Rectal smooth muscle tissue (tissue), 1 donor: ENCODE measurements around the gene FIBCD1.

Experiments used
- H3K27ac ChIP-seq: one replicate; pipeline ENCODE4 v1.7.0; 2013; ENCODE audit warnings: low read depth, low read length, inconsistent platforms
- H3K27me3 ChIP-seq: one replicate; pipeline ENCODE4 v1.7.0; 2013; ENCODE audit warnings: low read length; ENCODE audit not compliant: control insufficient read depth, insufficient read depth
- H3K36me3 ChIP-seq: one replicate; pipeline ENCODE4 v1.7.0; 2013; ENCODE audit warnings: low read length; ENCODE audit not compliant: control insufficient read depth, insufficient read depth
- H3K4me1 ChIP-seq: one replicate; pipeline ENCODE4 v1.7.0; 2013; ENCODE audit warnings: low read length; ENCODE audit not compliant: control insufficient read depth, insufficient read depth
- H3K4me3 ChIP-seq: one replicate; pipeline ENCODE4 v1.7.0; 2013; ENCODE audit warnings: low read length
- H3K9ac ChIP-seq: one replicate; pipeline ENCODE4 v1.7.0; 2013; ENCODE audit warnings: low read length

Gene FIBCD1

DNA sequence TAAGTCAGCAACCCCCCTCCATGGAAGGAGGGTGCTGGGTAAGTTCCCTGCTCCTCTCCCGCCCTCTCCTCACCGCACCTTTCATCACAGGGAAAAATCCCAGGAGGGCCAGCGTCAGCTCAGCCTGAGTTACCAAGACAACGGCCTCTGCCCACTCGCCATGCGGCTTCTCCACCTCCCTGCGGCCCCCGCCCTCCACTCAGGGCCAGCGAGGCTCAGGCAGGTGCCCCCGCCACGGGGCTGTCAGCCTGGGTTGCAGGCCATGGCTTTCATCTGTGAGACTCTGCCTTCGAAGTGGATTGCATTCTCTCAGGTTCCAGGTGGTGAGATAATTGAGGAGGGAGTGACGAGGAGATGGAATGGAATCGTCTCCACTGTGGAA, 42.7 kb upstream of the FIBCD1 start:
- Histone ChIP-seq H3K36me3 (no peaks in the 10 kb centered on the region), H3K4me3 (no peak overlapping the region), H3K27me3 (no peaks in the 10 kb centered on the region), H3K9ac (no peak overlapping the region), H3K27ac (no peak overlapping the region), H3K4me1 (no peaks in the 10 kb centered on the region)

DNA sequence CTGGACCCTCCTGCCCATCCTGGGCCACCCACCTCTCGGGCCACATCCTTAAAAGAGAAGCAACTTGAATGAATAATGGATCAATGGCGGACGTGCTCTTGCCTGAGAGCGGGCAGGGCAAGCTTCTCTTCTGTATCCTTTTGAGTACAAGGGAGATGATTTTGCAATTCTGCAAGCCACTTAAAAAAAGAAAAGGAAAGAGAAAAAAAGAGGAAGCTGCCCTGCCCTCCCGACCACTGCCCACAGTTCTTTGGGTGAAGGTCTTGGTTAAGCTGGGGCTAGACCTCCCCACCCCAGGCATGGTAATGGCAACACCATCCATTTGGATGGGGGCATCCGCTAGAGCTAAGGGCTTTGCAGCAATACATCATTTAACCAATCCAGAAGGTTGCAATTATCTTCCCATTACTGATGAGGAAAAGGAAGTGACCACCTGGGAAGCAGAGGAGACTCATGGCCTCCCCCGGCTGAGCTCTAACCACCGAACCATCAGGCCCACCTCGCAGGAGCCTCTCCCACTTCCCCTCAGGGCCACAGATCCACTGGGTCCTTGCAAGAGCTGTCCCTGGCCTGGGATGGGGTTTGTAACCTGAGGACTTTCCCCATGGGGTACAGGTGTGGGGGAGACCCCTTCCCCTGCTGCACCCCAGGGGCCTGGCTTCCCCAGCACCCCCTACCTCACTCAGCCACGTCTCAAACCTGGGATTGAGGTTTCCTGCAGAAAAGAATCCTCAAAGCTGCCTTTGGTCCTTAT, 42.1 kb upstream of the FIBCD1 start:
- no peak overlapping the region for H3K27ac ChIP-seq
- no peaks in the 10 kb centered on the region for H3K36me3 ChIP-seq
- H3K4me3 ChIP-seq: no peak overlapping the region
- H3K4me1 ChIP-seq: no peaks in the 10 kb centered on the region
- no peaks in the 10 kb centered on the region for H3K27me3 ChIP-seq
- H3K9ac ChIP-seq: no peak overlapping the region

DNA sequence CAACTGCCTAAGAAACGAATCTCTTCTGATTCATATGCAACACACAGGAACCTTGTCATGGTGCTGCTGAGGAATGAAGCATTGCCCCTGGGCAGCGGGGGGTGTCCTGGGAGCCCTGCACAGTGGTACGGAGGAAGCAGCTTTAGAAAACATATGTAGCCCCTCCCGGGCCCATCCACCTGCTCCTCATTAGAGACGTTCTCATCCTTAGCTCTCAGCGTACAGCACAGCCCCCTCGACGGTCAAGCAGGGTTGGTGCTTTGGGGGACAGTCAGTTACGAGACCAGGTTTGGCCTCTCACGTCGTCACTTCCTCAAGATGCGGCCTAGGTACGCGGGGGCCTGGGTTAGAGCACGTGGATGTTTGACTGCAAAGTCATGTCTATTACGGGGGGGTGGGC, 41.5 kb upstream of the FIBCD1 start:
- H3K27me3 ChIP-seq: no peaks in the 10 kb centered on the region
- H3K4me3 ChIP-seq: no peak overlapping the region
- H3K27ac ChIP-seq: no peak overlapping the region
- H3K4me1 ChIP-seq: no peaks in the 10 kb centered on the region
- H3K36me3 ChIP-seq: no peaks in the 10 kb centered on the region
- no peak overlapping the region for H3K9ac ChIP-seq

DNA sequence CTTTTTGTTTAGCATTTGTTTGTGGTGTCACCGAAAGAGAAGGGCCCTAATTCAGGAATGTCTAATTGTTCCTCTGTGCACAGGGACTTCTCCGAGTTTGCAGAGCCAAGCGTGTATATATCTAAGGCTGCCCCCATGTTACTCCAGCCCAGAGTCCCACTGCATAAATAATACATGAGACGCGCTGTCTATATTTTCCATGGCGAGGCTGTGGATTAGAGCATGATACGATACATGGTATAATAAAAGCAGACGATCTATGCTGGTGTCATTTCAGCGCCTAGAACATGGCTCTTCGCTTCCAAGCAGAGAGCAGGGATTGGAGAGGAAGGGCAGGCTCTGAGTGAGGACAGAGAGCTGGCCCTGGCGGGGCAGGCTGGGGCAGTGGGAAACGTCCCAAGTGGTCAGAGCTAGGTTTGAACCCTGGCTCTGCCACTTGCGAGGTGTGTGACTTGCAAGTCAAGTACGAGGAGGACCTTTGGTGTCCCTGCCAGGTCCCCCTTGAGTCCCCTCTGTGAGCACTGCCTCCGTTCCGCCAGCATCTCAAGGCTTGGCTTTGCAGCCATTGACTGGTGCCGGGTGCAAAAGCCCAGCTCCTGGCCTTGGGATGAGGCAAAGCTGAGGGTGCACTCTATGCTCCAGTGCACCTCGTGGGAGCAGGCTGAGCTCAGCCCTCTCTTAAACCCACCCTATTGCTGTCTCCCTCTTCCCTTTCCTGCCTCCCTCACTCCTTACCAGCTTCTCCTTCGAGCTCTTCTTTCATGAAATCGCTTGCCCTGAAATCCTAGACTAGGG, 40.7 kb upstream of the FIBCD1 start:
- Histone ChIP-seq H3K4me1 (no peaks in the 10 kb centered on the region), H3K27me3 (no peaks in the 10 kb centered on the region), H3K36me3 (no peaks in the 10 kb centered on the region), H3K27ac (no peak overlapping the region), H3K4me3 (no peak overlapping the region), H3K9ac (no peak overlapping the region)

DNA sequence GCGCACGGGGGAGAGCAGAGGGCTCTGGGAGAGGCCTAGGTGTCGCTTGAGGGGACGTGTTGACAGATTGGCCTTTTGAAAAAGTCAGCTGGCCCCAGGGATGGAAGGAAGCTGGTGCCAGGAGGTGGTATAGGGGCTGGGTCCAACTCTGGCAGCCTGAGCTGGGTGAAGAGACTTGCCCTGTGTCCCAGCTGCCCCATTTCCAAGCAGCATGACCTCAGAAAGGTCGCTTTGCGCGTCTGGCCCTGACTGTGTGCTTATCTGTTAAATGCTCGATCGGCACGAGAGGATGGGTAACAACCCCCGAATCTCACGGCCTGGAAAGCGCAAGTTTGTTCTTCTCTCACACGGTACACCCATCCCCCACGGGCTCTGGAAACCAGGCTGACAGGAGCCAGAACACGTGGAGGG, 38.8 kb upstream of the FIBCD1 start:
- H3K27ac ChIP-seq: no peak overlapping the region
- peaks cover 9% of the 10 kb centered on the region for H3K27me3 ChIP-seq
- H3K4me1 ChIP-seq: no peaks in the 10 kb centered on the region
- no peaks in the 10 kb centered on the region for H3K36me3 ChIP-seq
- H3K4me3 ChIP-seq: no peak overlapping the region
- no peak overlapping the region for H3K9ac ChIP-seq

DNA sequence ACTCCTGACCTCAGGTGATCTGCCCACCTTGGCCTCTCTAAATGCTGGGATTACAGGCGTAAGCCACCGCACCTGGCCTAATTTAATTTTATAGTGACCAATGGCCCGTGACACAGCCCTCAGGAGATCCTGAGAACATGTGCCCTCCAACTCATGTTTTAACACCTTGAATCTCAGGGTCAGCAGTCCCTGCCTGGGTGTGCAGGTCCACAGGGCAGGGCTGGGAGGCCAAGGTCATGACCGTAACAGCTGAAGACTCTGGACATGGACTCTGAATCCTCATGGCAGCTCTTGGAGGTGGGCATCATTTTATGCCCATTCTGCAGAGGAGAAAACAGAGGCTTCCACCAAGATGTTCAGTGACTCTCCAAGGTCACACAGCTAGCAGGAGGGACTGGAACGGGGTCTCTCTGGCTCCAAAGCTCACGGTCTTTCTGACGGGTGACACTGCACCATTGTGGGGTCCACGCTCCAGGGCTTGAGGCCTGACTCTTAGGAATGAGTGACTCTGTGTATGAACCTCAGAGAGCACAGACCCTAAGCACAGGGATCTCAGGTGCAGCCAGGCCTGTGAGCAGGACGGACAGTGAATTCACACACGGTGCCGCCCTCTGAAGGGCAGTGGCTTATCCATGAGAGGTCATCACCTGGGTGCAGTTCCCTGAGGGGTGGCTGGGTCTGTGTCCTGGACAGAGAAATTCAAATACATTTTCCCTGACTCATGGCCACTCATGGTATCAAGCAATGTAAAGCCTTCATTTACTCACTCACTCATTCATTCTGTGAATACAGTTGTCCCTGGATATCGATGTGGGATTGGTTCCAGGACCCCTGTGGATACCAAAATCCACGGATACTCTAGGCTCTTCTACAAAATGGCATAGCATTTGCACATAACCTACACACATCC, 37.1 kb upstream of the FIBCD1 start:
- no peak overlapping the region for H3K9ac ChIP-seq
- no peaks in the 10 kb centered on the region for H3K36me3 ChIP-seq
- peaks cover 9% of the 10 kb centered on the region for H3K27me3 ChIP-seq
- no peaks in the 10 kb centered on the region for H3K4me1 ChIP-seq
- H3K4me3 ChIP-seq: no peak overlapping the region
- H3K27ac ChIP-seq: no peak overlapping the region

DNA sequence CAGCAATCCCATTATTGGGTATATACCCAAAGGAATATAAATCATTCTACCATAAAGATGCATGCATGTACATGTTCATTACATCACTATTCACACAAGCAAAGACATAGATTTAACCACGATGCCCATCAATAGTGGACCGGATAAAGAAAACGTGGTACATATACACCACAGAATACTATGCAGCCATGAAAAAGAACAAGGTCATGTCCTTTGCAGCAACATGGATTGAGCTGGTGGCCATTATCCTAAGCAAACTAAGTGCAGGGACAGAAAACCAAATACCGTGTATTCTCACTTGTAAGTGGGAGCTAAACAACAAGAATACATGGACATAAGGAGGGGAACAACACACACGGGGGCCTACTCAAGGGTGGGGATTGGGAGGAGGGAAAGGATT, 36.1 kb upstream of the FIBCD1 start:
- Histone ChIP-seq H3K4me1 (no peaks in the 10 kb centered on the region), H3K36me3 (no peaks in the 10 kb centered on the region), H3K27ac (no peak overlapping the region), H3K9ac (no peak overlapping the region), H3K4me3 (no peak overlapping the region), H3K27me3 (peaks cover 9% of the 10 kb centered on the region)

DNA sequence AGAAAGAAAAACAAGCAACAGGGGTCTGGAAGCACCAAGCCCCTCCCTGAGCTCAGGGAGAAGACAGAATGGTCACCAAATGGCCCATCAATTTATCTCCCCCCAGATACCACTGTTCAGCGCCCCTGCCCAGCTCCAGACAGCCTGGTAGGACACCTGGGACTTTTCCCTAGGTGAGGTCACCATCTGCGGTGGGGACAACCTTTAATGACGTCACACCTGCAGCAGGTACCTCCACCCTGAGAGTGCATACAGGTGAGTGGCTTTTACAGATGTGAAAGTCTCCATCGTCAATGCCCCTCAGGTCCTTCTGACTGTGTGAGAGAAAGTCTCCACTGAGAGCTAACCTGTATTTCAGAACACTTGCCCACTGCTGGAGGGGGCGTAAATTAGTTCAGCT, 35.6 kb upstream of the FIBCD1 start:
- peaks cover 9% of the 10 kb centered on the region for H3K27me3 ChIP-seq

DNA sequence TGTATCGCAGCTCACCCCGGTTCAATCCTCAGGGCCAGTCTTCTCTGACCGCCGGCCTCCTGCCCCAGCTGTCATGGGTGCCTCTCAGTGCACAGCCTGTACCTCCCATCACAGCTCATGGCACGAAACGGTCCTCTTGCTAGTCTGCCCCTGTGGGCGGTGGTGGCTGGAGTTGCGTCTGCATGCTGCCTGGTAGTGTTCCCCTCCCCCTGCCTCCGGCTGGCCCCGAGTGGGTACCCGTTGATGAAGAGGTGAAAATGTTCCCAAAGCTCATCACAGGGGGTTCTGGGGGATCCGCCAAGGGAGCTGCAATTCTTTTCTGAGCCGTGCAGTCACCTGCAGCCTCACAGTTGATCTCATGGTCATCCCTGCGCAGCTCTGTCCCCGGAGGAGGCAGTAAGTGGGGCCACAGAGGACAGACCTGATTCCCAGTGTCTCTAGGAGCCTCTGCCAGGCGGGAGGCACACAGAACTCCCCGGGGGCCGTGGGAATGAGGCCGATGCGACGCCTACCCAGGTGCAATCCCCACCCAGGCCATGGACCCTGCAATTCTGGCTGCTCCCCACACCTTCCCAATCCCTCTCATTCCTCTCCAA, 34.7 kb upstream of the FIBCD1 start:
- no peak overlapping the region for H3K27ac ChIP-seq
- H3K9ac ChIP-seq: no peak overlapping the region
- H3K36me3 ChIP-seq: no peaks in the 10 kb centered on the region
- H3K4me1 ChIP-seq: no peaks in the 10 kb centered on the region
- peaks cover 9% of the 10 kb centered on the region for H3K27me3 ChIP-seq
- H3K4me3 ChIP-seq: no peak overlapping the region

More for the DNA sequence above, 35.6 kb upstream of the FIBCD1 start:
- Histone ChIP-seq H3K4me1 (no peaks in the 10 kb centered on the region), H3K4me3 (no peak overlapping the region), H3K27ac (no peak overlapping the region), H3K9ac (no peak overlapping the region), H3K36me3 (no peaks in the 10 kb centered on the region)

DNA sequence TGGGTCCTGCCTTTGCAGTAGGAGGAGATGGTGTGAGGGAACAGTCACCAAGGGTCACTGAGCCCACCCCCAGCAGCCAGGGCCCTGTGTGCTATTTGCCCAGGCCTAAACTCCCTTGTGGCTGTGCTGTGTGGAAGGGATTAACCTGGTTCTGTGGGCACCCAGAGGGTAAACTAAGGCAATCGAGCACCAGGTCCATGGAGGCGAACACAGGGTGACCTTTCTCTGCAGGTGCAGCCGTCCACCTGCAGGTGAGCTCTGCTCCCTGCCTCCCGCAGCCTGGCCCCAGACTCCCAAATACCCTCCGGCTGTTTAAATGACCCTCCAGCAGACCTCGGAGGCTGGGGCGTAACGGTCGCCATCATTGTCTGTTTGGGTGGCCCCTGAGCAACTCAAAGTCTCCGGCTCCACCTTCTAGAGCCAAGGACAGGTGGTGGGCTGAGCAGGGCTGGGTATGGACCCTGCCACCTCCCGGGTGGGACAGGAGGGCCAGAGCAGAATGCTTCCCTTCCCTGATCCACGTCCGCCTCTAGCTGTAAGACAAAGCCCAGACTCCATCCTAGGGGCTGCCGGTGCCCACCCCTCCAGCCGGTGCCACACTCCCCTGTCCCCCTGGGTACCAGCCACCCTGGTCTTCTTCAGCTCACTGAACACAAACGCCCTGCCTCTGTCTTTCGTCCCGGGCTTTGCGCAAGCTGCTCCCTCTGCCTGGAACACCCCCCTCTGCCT, 34.1 kb upstream of the FIBCD1 start:
- Histone ChIP-seq H3K36me3 (no peaks in the 10 kb centered on the region), H3K4me1 (no peaks in the 10 kb centered on the region), H3K4me3 (no peak overlapping the region), H3K27ac (no peak overlapping the region), H3K27me3 (peaks cover 9% of the 10 kb centered on the region), H3K9ac (no peak overlapping the region)

DNA sequence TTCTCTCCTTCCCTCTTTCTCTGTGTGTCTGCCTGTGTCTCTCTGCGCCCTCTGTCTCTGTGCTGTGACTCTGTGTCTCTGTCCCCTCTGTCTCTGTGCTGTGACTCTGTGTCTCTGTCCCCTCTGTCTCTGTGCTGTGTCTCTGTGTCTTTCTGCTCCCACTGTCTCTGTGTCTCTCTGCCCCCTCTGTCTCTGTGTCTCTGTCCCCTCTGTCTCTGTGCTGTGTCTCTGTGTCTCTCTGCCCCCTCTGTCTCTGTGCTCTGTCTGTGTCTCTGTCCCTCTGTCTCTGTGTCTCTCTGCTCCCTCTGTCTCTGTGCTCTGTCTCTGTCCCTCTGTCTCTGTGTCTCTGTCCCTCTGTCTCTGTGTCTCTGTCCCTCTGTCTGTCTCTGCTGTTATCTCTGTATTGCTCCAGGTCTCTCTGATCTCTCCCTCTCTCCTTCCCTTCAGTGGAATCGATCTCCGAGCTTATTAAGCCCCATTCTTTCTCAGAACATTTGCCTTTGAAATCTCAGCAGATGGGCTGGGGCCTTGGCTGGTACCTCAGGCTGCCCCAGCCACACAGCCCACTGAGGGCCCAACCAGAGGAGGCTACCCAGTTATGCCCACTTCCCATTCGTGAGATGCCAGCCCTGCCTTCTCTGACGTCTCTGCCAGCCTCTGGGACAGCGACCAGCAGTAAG, 33.4 kb upstream of the FIBCD1 start:
- Histone ChIP-seq H3K4me1 (no peaks in the 10 kb centered on the region), H3K27me3 (peaks cover 9% of the 10 kb centered on the region), H3K27ac (no peak overlapping the region), H3K36me3 (no peaks in the 10 kb centered on the region), H3K9ac (no peak overlapping the region), H3K4me3 (no peak overlapping the region)
